GM11168 (cell line): ENCODE results near the gene PNKP.

ENCODE experiments used
- in situ Hi-C: fragments of 300-500 bp; cut with MboI; formaldehyde crosslinking; loops from one replicate; pipeline ENCODE4 v1.12.0; 2022; ENCODE audit warnings: low sequenced_read_pairs; ENCODE audit not compliant: unreplicated experiment

The PNKP gene

GRCh38 chr19:49890349-49891311, 23.3 kb upstream of the PNKP start:
- in situ Hi-C loops = no loop called here

DNA sequence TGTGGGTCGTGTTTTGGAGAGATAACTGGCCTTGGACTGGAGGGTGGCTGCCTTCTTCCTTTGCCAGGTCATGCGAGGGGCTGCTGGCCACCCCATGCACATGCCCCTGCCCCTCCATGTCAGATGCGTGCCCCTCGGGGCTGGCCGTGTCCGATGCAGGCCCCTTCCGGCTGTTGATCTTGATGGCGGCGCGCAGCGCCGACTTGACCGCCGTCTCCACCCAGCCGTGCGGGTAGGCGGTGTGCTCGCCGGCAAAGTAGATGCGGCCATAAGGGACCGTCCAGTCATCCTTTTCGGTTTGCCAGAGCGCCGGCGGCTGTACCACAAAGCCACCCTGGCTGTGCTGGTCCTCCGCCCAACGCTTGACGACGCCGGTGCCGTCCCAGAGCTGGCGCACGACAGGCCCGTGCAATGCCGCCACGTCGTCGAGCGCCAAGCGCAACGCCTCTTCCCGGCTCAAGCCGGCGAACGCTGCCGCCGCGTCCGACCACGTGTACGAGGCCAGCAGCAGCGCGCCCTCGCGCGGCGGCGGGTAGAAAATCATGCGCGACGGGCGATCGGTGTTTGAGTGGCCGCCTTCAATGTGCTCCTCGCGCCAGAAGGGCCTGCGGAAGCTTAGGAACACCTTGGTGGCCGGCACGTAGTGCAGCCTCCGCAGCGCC, 22.4 kb upstream of the PNKP start:
- in situ Hi-C loops = no loop called here

DNA sequence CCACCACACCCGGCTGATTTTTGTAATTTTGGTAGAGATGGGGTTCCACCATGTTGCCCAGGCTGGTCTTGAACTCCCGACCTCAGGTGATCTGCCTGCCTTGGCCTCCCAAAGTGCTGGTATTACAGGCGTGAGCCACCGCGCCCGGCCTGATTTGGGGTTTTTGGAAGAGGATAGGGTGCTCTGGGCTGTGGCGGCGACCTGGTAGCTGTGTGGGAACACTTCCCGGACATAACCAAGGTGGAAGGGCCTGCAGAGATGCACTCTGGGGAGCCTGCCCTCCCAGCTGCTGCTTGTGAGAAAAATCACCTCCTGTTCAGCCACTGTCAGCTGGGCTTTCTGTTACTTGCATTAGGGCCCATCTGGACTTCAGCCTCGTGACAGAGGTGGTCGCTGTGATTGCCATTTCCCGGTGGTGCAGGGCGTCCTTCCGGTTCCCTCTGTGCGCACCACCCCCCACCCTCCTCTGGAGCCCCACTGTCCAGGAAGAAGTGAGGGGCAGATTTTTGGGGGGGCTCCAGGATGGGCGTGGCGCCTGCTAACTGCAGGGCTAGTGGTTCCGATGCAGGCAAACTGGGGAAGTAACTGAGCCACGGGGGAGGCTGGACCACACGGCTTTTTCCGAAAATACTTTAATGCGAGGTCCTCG, 21.8 kb upstream of the PNKP start:
- in situ Hi-C loops = no loop called here

- in situ Hi-C loops = no loop called here
These were observed 21.1 kb upstream of the PNKP start for GRCh38 chr19:49888510-49888824.

GRCh38 chr19:49887665-49888509, 20.5 kb upstream of the PNKP start:
- in situ Hi-C loops = no loop called here

- in situ Hi-C loops = no loop called here
These were observed 19.8 kb upstream of the PNKP start for GRCh38 chr19:49887037-49887664.

GRCh38 chr19:49884760-49885159, 17.4 kb upstream of the PNKP start:
- in situ Hi-C loops = no loop called here

- in situ Hi-C loops = no loop called here
These were observed 16.7 kb upstream of the PNKP start for GRCh38 chr19:49884109-49884508.

DNA sequence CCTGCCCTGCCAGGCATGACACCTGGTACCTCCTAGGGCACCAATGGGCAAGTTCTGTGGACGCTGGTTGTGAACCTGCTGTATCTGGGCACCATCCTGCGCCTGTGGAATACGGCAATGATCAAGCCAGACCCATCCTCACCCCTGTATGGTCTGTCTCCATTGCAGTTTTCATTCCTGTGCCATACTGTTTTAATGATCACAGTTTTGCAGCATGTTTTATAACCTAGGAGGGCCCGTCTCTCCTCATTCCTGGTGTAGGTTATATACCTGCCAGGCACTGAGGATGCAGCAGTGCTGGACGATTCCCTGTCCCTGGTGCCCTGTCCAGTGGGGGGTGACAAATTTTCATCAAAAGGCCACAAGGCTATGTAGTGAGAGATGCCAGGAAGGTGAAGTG, 15.7 kb upstream of the PNKP start:
- in situ Hi-C loops = no loop called here

DNA sequence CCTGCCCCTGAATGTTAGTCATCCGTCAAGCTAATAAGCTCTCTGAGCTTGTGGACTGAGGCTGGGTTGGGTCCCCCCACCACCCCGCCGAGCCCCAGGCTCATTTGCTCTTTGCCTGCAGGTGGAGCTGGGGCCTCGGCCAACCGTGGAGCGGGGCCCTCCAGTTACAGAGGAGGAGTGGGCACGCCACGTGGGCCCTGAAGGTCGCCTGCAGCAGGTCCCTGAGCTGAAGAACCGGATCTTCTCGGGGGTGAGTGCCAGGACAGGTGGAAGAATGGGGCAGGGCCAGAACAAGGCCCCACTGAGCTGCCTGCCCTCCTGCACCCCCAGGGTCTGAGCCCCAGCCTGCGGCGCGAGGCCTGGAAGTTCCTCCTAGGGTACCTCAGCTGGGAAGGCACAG, 15.3 kb upstream of the PNKP start:
- in situ Hi-C loops = no loop called here

GRCh38 chr19:49881672-49882394, 14.5 kb upstream of the PNKP start:
- in situ Hi-C loops = no loop called here

GRCh38 chr19:49881186-49881585, 13.8 kb upstream of the PNKP start:
- in situ Hi-C loops = no loop called here

- in situ Hi-C loops = no loop called here
These were observed 12.9 kb upstream of the PNKP start for GRCh38 chr19:49880162-49880869.

DNA sequence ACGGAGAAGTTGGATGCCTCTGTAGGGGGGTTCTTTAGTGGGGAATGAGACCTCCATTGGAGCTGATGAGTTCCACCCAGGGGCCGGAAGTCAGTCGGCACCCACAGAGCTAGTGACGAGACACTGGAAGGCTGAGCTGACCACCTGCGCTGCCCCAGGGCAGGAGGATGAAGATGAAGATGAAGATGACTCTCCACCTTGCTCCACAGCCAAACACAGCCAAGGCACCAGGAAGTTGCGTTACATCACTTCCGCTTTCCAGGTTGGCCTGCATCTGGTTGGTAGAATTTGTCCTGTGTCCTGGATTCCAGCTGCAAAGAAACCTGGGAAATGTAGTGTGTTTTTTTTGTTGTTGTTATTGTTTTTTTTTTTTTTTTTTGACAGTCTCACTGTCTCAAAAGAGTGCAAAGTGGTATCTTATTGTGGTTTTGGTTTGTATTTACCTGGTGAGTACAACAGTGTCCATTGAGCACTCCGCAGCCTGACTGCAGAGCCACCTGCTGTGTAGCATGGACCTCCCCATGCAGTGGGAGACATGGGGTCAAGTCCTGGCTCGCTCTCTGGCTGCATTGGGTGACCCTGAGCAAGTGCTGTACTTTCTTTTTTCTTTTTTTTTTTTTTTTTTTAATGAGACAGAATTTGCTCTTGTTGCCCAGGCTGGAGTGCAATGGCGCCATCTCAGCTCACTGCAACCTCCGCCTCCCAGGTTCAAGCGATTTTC, 12.0 kb upstream of the PNKP start:
- in situ Hi-C loops = no loop called here

DNA sequence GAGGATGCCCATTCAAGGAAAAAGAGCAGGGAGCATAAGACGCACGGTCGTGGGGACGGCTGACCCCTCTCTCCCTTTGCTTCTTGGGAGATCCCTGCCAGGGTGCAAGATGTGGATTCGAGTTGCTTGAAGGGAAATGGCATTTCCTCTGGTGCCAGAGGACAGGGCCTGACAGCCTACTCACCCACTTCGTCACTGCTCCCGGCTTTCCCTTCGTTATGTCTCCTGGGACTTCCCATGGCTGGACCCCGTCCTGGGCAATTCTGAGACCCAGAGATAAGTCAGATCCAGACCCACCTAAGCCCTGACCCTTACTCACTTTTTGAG, 11.3 kb upstream of the PNKP start:
- in situ Hi-C loops = no loop called here

- in situ Hi-C loops = no loop called here
These were observed 10.7 kb upstream of the PNKP start for GRCh38 chr19:49877879-49878743.
